NCI-H748 (cell line): Measurements from ENCODE around the gene AACS.
"Not testable (repeated sequence)": the region's sequence is repeated elsewhere in the genome, so short reads cannot be mapped to it uniquely, and the experiment has no call there.

Experiments
- DNase-seq: peaks from one replicate; lab custom pipeline; 2025; ENCODE audit not compliant: unreplicated experiment; lab: John Stamatoyannopoulos, UW

The AACS gene

DNA sequence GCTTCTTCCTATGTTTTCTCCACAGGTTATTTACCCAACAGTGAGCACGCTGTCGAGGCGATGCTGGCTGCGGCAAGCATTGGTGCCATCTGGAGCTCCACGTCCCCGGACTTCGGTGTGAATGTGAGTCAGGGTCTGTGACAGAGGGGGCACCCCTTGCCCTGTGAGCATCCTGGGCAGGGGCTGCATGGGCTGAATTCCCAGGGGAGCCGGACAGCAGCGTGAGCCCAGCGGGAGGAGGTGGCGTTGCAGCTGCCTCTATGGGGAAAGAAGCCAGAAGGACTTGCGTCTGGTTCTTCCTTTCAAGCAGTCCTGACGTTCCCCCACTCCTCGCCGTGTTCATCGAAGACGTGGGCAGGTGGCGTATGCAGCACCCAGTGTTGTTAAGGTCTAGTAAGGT, 26.2 kb downstream of the AACS start:
- DNase-seq = no peak

DNA sequence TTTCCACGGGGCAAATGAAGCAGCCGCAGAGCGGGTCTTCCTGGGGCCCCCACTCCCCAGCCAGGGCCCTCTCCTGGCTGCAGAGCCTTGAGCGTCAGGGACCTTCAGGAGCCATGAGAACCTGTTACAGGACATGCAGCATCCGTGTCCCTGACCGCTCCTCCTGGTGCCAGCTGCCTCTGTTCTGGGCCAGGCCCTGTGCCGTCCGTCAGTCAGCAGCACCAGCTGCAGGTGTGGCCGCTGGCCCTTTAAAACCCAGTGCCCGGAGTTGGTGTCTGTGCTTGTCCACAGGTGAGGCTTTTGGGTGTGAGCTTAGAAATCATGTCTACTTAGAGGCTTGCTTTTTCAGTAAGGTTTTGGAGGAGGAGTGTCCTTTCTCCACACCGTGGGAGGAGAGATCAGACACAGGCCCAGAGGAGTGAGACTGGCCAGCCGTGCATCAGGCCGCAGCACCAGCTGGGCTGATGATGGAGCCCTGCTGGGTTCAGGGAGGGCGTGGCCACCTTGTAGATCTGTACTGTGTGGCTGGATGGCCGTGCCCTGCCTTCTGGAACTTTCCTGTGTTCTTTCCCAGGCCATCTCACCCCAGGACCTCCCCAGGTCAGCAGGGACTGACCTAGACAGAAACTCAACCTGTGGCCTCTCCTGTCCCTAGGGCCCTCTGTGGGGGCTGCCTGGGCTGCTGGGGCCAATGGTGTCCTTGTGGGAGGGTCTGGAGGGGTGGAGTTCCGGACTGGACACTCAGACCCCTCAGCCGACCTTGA, 27.1 kb downstream of the AACS start:
- DNase-seq = no peak

DNA sequence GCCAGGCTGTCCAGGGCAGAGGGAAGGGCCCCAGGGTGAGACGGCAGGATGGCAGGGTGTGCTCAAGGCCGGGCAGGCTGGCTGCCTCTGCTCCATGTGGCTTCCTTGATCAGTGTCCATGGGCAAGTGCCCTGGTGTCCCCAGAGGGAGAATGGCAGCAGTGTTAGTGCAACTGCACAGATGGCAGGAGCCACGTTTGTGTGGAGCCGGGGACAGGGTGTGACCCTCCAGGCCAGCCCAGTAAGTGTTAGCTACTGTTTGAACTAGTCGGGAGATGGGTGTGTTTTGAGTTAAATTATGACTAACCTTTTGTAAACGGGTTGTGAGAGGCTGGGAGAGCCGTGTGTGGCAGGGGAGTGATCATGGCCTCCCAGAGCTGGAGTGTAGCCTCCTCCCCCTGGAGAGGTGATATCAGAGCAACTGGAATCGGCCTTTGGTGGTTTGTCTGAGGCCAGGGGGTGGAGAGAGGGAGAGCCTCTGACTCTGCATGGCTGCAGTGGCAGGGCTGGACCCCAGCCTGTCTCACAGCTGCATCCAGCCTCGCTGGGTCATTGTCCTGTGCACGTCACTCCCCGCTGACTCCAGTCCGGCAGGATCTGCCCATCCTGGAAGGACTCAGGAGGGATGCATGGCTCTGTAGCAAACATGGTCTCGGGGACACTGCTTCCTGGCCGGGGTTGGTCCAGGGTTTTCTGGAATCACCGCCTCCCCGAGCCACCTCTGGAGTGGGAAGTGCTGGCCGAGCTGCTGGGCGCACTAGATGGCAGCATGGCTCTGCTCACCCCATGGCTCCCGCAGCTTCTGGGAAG, 27.8 kb downstream of the AACS start:
- no peak for DNase-seq

DNA sequence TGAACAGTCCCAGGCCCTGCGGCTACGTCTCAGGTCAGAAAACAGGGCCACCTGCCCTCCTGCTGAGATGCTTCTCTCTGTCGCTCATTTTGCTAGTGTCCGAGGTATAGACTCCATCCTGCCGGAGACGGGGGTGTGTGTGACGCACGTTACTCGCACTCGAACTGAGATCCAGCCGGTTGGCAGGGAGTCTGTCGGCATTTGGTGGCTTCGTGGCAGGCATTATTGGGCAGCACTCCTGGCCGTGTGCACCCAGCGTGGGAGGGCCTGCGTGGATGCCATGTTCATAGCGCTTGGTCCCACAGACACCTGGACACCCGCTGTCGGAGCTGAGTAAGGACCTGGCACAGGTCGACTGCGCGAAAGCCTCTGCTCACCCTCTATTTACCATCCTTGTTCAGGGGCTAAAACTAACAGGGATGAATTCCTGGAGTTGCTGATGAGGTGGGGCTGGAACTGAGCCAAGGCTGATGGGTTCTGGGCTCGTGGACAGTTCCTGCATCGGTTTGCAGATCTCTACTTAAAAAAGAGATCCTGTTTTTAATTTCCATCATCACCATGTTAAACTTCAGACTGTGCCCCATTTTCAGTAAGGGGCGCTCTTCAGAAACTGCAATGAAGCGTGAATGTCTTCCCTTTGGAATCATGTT, 28.6 kb downstream of the AACS start:
- no peak for DNase-seq

DNA sequence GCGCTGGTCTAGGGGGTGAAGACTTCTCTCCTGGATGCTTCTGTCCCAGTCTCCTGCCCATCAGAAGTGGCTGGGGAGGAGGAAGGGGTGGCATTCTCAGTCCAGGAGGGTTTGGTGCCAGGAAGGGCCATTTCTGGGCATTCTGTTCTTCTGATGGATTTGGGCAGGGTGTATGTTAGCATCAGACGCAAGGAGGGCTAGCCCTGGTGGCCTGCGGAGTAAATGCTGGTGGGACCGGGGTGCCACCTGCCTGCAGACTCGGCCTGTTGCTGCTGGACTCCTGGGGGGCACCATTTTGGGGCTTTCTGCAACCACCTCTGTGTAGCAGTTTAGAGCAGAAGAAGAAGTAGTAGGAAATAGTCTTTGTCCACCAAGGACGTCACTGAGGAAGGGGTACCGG, 31.7 kb downstream of the AACS start:
- no peak for DNase-seq

DNA sequence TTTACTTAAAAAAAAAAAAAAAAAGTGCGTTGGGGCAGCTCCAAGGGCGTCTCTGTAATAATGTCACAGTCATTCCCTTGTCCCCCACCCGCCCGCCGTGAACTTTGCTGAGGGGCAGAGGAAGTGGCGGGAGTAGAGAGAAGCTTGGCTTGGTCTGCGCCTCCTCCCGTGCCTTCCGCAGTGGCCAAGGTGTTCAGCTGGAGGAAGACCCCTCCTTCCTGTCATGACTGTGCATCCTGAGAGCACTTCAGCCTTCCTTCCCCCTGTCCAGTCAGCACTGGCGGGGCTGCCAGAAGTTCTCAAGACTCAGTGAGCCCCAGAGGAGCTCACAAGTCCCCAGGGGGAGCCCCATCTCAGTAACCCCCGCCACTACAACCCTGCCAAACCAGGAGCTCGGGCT, 32.2 kb downstream of the AACS start:
- DNase-seq = no peak

DNA sequence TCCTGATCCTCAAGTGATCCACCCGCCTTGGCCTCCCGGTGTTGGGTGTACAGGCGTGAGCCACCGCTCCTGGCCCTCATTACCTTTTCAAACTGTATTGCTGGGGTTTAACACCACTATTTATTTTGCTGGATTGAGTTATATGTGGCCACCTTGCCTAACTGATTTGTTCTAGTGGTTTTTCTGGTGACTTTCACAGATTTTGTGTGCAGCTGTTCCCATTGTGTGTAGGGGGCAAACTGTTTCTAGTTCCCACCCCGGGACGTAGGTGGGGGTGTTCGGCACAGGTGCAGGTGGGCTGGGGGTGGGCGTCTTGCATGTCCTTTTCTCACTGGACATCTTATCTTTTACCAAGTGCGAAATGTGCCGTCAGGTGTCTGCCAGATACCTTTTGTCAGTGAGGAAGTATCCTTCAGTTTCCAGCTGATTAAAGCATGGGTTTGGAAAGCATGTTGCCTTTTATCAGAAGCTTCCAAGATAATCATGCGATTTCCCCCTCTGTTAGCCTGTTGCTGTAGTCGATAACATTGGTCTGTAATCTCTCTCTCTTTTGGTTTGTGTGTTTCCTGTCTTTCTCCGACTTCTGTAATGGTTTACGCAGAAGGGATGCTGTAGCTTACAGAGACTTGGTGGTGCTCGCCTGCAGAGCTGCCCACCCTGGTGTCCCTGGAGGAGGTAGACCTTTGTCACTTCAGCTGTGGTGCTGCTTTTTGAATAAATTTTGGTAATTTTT, 33.6 kb downstream of the AACS start:
- no peak for DNase-seq

DNA sequence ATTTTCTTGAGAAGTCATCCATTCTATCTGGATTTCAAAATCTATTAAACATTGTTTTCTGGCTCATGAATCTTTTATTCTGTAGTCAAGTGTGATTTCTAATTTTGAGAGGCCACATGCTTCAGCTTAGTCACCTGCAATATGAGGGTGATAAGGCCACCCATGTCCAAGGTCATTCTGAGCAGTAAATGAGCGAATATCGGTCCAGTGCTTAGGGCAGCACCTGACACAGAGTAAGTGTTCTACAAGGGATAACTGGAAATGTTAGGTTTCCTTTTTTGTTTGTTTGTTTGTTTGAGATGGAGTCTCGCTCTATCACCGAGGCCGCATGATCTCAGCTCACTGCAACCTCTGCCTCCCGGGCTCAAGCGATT, 34.2 kb downstream of the AACS start:
- DNase-seq = no peak

DNA sequence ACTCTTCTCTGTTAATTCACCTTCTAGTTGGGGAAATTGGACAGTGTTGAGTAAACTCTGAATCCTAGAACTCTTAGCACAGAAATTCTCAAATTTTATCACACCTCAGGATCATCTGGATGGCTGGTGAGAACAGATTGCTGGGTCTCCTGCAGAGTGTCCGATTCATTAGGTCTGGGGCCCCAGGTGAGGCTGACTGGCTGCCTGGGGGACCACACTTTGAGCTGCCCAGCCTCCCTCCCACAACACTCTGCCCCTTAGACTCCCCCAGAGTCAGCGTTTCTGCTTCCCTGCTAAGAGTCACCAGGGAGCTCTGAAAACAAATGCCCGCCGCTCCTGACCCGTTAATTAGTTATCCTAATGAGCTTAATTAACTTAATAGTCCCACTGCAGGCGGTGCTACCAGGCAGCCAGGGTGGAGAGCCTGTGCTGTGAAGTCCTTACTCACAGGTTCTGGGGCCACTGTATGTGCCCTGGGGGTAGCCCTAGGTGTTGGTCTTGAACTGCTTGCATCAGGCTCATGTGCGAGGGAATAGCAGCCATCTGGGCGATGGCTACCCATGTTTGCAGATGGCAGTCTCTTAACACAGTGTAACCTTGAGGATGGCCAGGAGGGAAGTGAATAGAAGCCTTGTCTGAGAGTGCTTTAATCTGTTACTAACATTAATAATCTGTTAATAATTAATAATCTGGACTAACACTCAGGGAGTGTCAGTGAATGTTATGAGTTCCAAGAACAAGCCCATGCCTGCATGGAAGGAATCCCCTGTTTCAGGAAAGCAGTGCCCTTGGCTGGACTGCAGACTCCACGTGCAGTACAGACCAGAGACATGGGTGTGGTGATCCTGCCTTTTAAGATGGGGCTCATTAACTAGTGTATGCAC, 35.6 kb downstream of the AACS start:
- no peak for DNase-seq

DNA sequence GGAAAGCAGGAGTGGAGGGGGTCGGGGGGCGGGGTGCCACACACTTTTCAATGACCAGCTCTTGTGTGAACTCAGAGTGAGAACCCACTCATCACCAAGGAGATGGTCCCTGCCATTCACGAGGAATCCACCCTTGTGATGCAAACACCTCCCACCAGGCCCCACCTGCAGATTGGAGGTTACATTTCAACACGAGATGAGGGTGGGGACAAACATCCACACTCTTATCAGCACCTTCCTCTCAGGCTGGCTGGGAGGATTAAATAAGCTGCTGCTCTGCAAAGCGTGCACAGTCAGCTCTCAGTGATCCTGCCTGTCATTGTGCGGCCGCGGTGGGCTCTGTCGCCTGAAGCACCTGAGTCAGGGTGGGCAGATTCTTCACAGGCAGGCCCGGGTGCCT, 39.7 kb downstream of the AACS start:
- DNase-seq = no peak

DNA sequence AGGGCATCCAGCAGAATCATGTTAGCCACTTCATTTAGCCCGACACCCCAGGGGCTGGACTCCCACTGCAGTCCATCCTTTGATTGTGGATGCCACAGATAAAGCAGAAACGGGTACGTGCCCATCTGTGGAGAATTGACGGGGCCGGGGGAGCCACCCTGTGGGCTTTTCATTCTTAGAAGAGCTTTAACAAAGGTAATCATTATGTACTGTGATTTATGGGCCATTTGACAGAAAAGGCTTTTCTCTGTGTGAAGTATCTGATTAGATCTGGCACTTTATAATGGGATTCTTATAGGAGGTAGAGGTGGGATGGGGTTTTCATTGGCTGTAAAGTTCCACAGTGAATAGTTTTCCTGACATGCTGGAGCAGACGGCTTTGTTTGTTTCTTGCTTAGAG, 40.4 kb downstream of the AACS start:
- DNase-seq = peak; percentile 81

DNA sequence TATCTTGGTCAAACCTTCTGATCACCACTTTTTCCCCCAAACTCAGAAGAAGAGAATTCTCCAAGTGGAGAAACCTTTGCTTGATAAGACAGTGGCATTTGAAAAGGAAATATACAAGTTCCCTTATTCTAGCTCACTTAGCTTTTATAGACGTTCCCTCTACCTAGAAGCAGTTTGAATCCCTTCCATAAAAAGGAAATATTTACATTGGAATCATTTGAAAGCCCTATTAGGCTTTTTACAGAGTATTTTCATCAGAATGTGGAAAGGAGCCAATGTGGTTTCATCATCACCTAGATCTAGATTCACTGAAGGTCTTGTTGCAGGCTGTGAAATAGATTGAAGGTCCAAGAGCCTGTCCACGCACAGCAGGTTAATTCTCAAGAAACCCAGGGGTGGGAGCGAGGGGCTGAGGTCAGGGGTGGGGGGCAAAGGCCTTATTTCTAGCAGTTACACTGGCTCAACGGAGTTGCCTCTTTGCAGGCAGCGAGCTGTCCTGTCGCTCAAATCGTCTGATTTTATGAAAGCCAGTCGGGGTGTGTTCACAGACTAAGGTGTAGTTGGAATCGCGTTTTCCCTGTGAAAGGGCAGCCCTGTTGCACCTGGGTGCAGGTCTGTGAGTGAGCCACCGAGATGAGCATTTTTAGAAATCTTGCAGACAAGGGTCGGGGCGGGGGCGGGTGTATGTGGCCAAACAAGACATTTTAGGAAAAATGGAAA, 45.6 kb downstream of the AACS start:
- no peak for DNase-seq

DNA sequence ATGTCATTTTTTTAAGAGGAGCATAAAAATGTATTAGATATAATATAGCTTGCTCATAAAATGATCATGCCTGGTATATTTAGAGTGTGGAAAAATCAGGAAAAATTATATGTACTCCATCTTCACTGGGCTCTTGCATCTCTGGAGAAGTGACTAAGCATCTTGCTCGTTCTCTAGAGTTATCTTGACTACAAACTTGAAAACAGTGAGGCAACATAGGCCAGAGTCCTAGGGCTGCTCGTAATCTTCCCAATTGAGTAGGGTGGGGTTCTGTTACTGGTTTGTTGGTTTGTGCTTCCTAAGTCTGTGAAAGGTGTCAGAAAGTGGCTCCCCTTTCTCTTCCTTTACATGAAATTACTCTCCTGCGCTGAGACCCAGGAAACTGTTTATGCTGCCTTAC, 46.2 kb downstream of the AACS start:
- no peak for DNase-seq

DNA sequence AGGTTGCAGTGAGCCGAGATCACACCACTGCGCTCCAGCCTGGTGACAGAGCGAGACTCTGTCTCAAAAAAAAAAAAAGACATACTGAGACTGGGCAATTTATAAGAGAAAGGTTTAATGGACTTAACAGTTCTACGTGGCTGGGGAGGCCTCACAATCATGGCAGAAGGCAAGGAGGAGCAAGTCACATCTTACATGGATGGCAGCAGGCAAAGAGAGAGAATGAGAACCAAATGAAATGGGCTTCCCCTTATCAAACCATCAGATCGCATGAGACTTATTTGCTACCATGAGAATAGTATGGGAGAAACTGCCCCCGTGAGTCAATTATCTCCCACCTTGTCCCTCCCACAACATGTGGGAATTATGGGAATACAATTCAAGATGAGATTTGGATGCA, 47.4 kb downstream of the AACS start:
- not testable (repeated sequence) for DNase-seq

DNA sequence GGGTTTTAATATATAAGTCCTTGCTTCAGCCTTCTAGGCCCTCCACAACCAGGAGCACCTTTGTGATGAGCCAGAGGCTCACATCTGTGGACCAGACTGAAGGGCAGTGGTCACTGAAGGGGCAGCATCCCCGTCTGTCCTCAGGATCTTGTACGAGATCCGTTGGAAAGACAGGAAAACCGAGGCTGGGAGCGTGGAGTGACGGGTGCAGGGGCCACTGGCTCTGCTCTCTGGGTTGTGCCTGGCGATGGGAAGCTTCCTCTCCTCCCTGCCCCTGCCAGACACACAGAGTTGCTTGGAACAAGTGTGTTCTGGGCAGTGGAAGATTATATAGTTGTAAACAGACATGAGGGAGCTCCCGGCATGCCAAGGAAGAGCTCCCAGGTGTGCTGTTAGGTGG, 48.0 kb downstream of the AACS start:
- no peak for DNase-seq

DNA sequence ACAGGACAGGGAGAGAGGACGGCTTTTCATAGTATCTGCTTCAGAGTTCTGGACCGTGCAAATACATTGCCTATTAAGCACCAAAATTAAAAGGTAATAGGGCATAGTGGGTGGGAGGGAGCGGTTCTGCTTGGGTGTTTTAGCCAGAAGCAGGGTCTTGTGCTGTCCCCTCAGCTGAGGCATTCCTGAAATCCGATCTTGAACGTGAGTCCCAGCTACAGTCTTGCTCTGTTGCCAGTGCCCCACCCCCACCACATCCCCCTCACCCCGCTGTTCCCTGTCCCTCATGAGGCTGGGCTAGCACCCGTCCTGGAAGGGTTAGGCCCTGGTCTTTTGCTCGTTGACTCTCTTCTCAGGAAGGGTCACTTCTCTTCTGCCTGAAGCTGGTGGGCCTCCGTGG, 48.6 kb downstream of the AACS start:
- DNase-seq = no peak

DNA sequence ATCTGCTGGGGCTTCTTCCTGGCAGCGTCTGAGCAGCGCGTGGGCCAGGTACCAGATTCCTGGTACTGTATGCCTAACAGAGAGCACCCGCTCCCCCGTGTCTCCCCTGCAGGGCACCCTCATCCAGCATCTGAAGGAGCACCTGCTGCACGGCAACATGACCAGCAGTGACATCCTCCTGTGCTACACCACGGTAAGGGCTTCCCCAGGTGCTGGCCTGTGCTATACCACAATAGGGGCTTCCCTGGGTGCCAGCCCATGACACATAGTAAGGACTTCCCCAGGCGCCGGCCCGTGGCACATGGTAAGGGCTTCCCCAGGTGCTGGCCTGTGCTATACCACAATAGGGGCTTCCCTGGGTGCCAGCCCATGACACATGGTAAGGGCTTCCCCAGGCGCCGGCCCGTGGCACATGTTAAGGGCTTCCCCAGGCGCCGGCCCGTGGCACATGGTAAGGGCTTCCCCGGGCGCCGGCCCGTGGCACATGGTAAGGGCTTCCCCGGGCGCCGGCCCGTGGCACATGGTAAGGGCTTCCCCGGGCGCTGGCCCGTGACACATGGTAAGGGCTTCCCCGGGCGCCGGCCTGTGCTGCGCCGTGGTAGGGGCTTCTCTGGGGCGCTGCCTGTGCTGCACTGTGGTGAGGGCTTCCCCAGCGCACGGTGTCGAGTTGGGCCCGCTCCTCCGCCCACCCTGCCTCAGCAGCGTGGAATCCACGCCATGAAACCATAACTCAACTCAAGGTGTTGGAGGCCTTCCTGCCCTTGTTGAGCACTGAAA, 49.3 kb downstream of the AACS start:
- DNase-seq = no peak

DNA sequence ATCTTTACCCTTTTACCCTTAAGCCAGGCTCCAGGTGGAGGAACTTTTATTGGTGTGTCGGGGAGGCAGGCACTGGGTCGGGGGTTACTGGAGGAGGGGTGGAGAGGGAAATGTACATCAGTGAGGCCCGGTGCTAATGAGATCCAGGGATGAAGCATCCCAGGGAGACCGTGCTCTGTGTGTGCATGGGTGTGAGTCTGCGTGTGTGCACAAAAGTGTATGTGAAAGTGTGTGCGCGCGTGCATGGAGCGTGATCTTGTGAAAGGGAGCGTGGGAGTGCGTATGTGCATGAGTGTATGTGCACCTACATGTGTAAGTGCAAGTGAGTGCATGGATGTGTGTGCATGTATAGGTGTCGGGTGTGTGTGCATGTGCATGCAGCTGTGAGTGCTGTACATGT, 55.3 kb downstream of the AACS start:
- DNase-seq = no peak

DNA sequence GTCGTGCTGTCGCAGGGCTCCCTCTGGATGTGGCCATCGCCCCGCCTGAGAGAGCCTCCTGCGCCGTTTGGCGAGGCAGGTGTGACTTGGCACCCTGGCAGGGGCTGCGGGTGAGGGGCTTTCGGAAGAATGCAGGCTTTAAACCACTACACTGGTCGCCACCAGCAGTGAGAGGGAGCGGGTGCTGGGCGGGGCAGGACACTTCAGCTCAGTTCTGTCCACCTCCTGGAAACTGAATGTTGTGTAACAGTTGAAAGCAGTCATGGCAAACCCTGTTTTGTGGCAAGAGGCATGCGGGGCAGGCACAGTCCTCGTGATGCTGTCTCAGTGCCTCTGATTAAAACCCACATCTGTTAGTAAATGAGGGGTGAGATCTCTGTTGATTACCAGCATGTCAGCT, 55.9 kb downstream of the AACS start:
- no peak for DNase-seq
